Chondrocyte (in vitro differentiated cells): ENCODE measurements around the gene OSBPL8. TPM values are rescaled to one million over a fixed set of nuclear protein-coding genes. Genes with fewer than 3 reads are reported as not detected.
A peak's percentile ranks its signal among the peaks of the same experiment; 100 is the strongest.

Experiments
- DNase-seq: peaks from one replicate; pipeline ENCODE4 v3.0.0; 2021; ENCODE audit warnings: mixed read lengths, low spot score
- H3K27ac Mint-ChIP-seq: one replicate; pipeline ENCODE4 v1.8.0; 2021; ENCODE audit warnings: mild to moderate bottlenecking, moderate library complexity, mixed read lengths; ENCODE audit not compliant: unreplicated experiment
- H3K27me3 Mint-ChIP-seq: 2 replicates; pipeline ENCODE4 v1.8.0; 2021; ENCODE audit warnings: low read depth, mixed read lengths
- H3K36me3 Mint-ChIP-seq: 2 replicates; pipeline ENCODE4 v1.8.0; 2021; ENCODE audit warnings: low read depth, mixed read lengths
- H3K4me1 Mint-ChIP-seq: 2 replicates; pipeline ENCODE4 v1.8.0; 2021; ENCODE audit warnings: low read depth, mild to moderate bottlenecking, mixed read lengths
- H3K4me3 Mint-ChIP-seq: one replicate; pipeline ENCODE4 v1.8.0; 2021; ENCODE audit warnings: mild to moderate bottlenecking, moderate library complexity, mixed read lengths; ENCODE audit not compliant: unreplicated experiment
- H3K9me3 Mint-ChIP-seq: 2 replicates; pipeline ENCODE4 v1.8.0; 2021; ENCODE audit warnings: low read depth, mixed read lengths
- CTCF ChIP-seq: fragments of 200-600 bp; sonication (generic); IDR thresholded peaks from 2 replicates; pipeline ENCODE4 v1.5.0; 2021; ENCODE audit warnings: antibody characterized with exemption, mild to moderate bottlenecking, moderate library complexity
- total RNA-seq: library from RNA; stranded (reverse); gene quantifications from 3 replicates; pipeline ENCODE4 v1.2.1, GENCODE V29; 2021

OSBPL8 gene
- total RNA-seq, 1 donor from 2014 or later: 105 TPM

- Mint-ChIP-seq H3K27ac (no peak overlapping the region), H3K36me3 (no peaks in the 10 kb centered on the region), H3K27me3 (no peaks in the 10 kb centered on the region), H3K4me1 (peaks cover 16% of the 10 kb centered on the region), H3K9me3 (no peaks in the 10 kb centered on the region), H3K4me3 (no peak overlapping the region)
- TF ChIP-seq CTCF: no peak
- DNase-seq: no peak
These were observed 2.6 kb upstream of the OSBPL8 start for GRCh38 chr12:76562130-76562529.

- Mint-ChIP-seq H3K36me3 (no peaks in the 10 kb centered on the region), H3K4me1 (peaks cover 33% of the 10 kb centered on the region), H3K27me3 (no peaks in the 10 kb centered on the region), H3K4me3 (peak overlapping the region; percentile 93), H3K27ac (peak overlapping the region; percentile 94), H3K9me3 (no peaks in the 10 kb centered on the region)
- TF ChIP-seq CTCF: no peak
- DNase-seq: no peak
These were observed 518 bp upstream of the OSBPL8 start for GRCh38 chr12:76560086-76560491.

DNA sequence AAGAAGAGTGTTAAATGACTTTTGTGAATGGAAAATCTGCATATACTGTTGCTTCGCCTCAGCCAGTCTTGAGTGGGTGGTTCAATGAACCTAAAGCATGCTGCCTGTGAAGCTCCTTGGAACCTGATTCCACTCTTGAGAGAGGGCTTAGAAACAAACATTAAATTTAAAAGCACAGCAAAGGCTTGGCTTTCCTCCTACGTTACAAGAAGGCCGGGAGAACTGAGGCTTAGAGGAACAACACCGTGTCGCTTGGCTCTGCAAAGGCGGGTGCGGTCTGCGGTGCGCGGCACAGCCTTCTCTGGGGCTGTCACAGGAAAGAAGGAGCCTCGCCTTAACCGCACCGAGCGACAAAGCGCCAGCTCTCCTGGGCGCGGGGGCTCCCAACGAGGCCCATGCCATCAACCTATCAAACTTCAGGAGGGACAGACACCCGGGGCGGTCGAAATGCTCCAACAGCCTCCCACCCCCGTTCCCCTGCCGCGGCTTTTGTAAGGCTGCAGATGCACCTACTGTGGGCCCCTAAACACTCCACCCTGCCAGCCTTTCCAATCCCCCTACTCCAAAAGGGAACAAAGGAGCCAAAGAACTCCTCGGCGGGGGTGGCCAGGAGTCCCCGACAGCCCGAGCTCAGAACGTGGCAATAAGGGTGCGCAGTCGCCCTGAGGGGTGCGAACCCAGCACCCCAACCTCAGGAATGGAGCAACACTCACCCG lies 729 bp downstream of the OSBPL8 start:
- Mint-ChIP-seq H3K9me3 (no peaks in the 10 kb centered on the region), H3K27ac (peak overlapping the region; percentile 95), H3K4me1 (peaks cover 45% of the 10 kb centered on the region), H3K4me3 (peak overlapping the region; percentile 93), H3K27me3 (no peaks in the 10 kb centered on the region), H3K36me3 (no peaks in the 10 kb centered on the region)
- no peak for DNase-seq
- TF ChIP-seq CTCF: no peak

- Mint-ChIP-seq H3K9me3 (no peaks in the 10 kb centered on the region), H3K27me3 (no peaks in the 10 kb centered on the region), H3K36me3 (no peaks in the 10 kb centered on the region), H3K4me3 (peak overlapping the region; percentile 23), H3K27ac (peak overlapping the region; percentile 72), H3K4me1 (peaks cover 59% of the 10 kb centered on the region)
- no peak for TF ChIP-seq CTCF
- no peak for DNase-seq
These were observed 3.2 kb downstream of the OSBPL8 start for GRCh38 chr12:76556368-76556767.

- Mint-ChIP-seq H3K4me3 (no peak overlapping the region), H3K27me3 (no peaks in the 10 kb centered on the region), H3K27ac (no peak overlapping the region), H3K4me1 (peaks cover 62% of the 10 kb centered on the region), H3K36me3 (no peaks in the 10 kb centered on the region), H3K9me3 (no peaks in the 10 kb centered on the region)
- DNase-seq: no peak
- TF ChIP-seq CTCF: no peak
These were observed 3.8 kb downstream of the OSBPL8 start for GRCh38 chr12:76555797-76556196.
